ENCODE data around the gene ATF3.

DNA sequence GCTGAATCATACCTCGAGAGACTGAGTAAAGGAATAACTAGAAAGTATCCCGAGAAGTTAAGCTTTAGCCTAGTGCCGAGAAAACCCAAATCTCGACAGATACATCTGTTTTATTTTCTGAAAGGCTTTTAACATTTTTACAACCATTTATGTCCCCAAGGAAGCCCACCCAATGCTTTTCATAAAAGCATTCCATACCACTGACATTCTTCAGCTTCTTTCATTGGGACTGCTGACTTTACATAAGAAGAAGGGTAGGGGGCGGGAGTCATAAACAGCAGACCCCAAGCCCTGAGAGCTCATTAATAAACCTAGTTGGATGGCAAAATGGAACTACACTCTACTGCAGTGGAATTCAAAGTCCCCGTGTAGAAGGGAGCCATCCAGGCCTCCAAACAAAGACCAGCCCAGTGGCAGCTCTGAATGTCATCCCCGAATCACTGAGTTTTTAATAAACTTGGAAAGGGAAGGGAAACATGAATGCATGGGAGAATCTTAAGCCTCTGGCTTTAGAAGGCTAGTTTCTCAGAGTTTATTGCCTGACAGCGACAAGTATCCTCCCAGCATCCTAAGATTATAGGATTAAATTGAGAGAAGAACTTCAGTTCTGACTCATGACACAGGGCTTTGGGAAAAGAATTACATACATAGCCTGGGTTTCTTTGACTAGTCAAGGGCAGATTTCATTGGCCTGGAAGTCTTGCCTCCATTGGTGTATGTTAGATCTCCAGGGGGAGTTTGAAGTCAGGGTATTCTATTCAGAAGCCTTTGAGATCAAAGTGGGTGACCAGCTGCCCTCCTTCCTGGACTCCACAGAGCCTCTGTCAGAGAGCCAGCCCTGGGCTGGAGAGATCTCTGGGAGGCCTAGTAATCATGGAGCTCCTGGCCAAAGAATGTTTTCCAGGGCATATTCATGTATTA lies 3.7 kb downstream of the ATF3 start:
- TF ChIP-seq, protein P1, sequence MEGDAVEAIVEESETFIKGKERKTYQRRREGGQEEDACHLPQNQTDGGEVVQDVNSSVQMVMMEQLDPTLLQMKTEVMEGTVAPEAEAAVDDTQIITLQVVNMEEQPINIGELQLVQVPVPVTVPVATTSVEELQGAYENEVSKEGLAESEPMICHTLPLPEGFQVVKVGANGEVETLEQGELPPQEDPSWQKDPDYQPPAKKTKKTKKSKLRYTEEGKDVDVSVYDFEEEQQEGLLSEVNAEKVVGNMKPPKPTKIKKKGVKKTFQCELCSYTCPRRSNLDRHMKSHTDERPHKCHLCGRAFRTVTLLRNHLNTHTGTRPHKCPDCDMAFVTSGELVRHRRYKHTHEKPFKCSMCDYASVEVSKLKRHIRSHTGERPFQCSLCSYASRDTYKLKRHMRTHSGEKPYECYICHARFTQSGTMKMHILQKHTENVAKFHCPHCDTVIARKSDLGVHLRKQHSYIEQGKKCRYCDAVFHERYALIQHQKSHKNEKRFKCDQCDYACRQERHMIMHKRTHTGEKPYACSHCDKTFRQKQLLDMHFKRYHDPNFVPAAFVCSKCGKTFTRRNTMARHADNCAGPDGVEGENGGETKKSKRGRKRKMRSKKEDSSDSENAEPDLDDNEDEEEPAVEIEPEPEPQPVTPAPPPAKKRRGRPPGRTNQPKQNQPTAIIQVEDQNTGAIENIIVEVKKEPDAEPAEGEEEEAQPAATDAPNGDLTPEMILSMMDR (IDR thresholded peaks at IDR 0.05; ENCODE audit: low read depth, low read length, poor library complexity, severe bottlenecking): no peak
- no peak for TF ChIP-seq EZH2phosphoT487 (IDR thresholded peaks at IDR 0.05; ENCODE audit: borderline replicate concordance, low read length)
